SU-DHL-6 (cell line): ENCODE results near the gene IFT20.

Experiments
- H2AFZ ChIP-seq: fragments of 200-600 bp; sonication (generic); 2 replicates; pipeline ENCODE4 v1.6.1; 2014; ENCODE audit warnings: low read depth, mild to moderate bottlenecking, moderate library complexity, mixed read lengths, antibody characterized with exemption, low read length; ENCODE audit not compliant: severe bottlenecking
- H3F3A ChIP-seq: fragments of 200-600 bp; shearing (Covaris generic); 2 replicates; pipeline ENCODE4 v1.6.0; 2016; ENCODE audit warnings: antibody characterized with exemption, mild to moderate bottlenecking; ENCODE audit not compliant: insufficient read depth
- H3K27ac ChIP-seq: fragments of 200-600 bp; sonication (generic); 2 replicates; pipeline ENCODE4 v1.5.1; 2016; ENCODE audit warnings: low read depth, mild to moderate bottlenecking, low read length, moderate library complexity, mixed read lengths
- H3K27me3 ChIP-seq: fragments of 200-600 bp; sonication (generic), shearing (Covaris generic); 2 replicates; pipeline ENCODE4 v1.6.0; 2014; ENCODE audit warnings: mild to moderate bottlenecking, low read length
- H3K36me3 ChIP-seq: fragments of 200-600 bp; sonication (generic); 2 replicates; pipeline ENCODE4 v1.6.1; 2014; ENCODE audit warnings: mild to moderate bottlenecking, low read length, mixed read lengths
- H3K4me2 ChIP-seq: fragments of 300-600, 200-600 bp; shearing (Covaris generic), sonication (generic); 2 replicates; pipeline ENCODE4 v1.6.0; 2014; ENCODE audit warnings: low read length, low read depth, mild to moderate bottlenecking; ENCODE audit not compliant: poor library complexity, severe bottlenecking
- H3K4me3 ChIP-seq: fragments of 200-600 bp; sonication (generic); 2 replicates; pipeline ENCODE4 v1.5.1; 2014; ENCODE audit warnings: antibody characterized with exemption, low read length, mild to moderate bottlenecking, mixed read lengths; ENCODE audit not compliant: insufficient read depth, poor library complexity, severe bottlenecking
- H3K79me2 ChIP-seq: fragments of 200-600 bp; sonication (generic); 2 replicates; pipeline ENCODE4 v1.6.1; 2014; ENCODE audit warnings: mild to moderate bottlenecking, low read length, moderate library complexity; ENCODE audit not compliant: insufficient read depth
- H3K9ac ChIP-seq: fragments of 200-600 bp; sonication (generic); 2 replicates; pipeline ENCODE4 v1.7.0; 2014; ENCODE audit warnings: mild to moderate bottlenecking, low read length
- H3K9me2 ChIP-seq: fragments of 200-600 bp; sonication (generic); replicated peaks from 2 replicates; pipeline ENCODE4 v1.6.1; 2014; ENCODE audit warnings: low read length; ENCODE audit not compliant: insufficient read depth
- H3K9me3 ChIP-seq: fragments of 200-600 bp; sonication (generic); 2 replicates; pipeline ENCODE4 v1.6.1; 2014; ENCODE audit warnings: low read length, mixed read lengths; ENCODE audit not compliant: insufficient read depth
- H4K20me1 ChIP-seq: fragments of 200-600 bp; sonication (generic); 2 replicates; pipeline ENCODE4 v1.6.1; 2014; ENCODE audit warnings: low read depth, mild to moderate bottlenecking, antibody characterized with exemption, low read length, moderate library complexity, mixed read lengths
- EZH2phosphoT487 ChIP-seq: fragments of 200-600 bp; sonication (generic), shearing (Covaris generic); conservative IDR thresholded peaks from 2 replicates; pipeline ENCODE4 v1.6.1; 2018; ENCODE audit warnings: mild to moderate bottlenecking, antibody characterized with exemption, low read length, moderate library complexity, mixed read lengths
- TF ChIP-seq, protein P1 (sequence below): fragments of 200-600 bp; sonication (generic); IDR thresholded peaks from one replicate; pipeline ENCODE4 v1.5.1; 2017; ENCODE audit warnings: antibody characterized with exemption, mild to moderate bottlenecking, low read length, moderate library complexity; ENCODE audit not compliant: insufficient read depth, poor library complexity, severe bottlenecking

The IFT20 gene

DNA sequence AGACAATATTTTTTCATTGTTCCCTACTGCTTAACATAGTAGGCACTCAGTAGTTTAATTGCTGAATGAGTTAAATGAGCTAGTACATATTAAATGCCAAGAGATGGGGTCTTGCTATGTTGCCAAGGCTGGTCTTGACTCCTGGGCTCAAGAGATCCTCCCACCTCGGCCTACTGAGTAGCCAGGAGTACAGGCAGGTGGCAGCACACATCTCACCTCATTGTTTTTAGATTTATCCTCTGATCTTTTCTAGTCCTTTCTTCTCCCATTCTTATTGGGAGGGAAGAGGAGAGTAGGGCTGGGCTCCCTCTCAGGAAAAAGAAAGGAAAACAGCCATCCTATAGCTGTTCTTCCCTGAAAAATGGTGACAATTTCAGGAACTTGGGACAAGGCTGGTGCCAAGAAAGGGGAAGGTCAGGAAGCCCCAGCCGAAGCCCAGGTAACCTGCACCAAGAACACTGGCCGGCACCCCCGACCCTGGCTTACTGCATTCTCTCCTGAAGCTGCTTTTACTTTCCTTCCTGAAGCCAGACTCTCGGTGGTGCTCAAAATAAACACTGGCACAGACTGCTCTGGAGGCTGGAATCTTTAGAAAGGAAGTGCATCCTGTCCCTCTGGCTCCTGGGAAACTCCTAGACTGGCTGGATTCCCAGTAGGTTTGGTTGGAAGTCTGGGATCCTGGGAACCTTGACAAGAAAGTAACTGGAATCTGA, 2.9 kb upstream of the IFT20 start:
- Histone ChIP-seq H3K36me3 (no peaks in the 10 kb centered on the region), H4K20me1 (no peaks in the 10 kb centered on the region), H3K27me3 (no peaks in the 10 kb centered on the region), H3F3A (no peaks in the 10 kb centered on the region), H3K79me2 (peaks cover 4% of the 10 kb centered on the region; the same call in 1 of the 2 replicates), H3K9ac (no peak overlapping the region), H2AFZ (no peak overlapping the region), H3K27ac (no peak overlapping the region), H3K4me2 (no peak overlapping the region), H3K9me3 (no peaks in the 10 kb centered on the region), H3K4me3 (no peak overlapping the region), H3K9me2 (no peaks in the 10 kb centered on the region)
- TF ChIP-seq, protein P1, sequence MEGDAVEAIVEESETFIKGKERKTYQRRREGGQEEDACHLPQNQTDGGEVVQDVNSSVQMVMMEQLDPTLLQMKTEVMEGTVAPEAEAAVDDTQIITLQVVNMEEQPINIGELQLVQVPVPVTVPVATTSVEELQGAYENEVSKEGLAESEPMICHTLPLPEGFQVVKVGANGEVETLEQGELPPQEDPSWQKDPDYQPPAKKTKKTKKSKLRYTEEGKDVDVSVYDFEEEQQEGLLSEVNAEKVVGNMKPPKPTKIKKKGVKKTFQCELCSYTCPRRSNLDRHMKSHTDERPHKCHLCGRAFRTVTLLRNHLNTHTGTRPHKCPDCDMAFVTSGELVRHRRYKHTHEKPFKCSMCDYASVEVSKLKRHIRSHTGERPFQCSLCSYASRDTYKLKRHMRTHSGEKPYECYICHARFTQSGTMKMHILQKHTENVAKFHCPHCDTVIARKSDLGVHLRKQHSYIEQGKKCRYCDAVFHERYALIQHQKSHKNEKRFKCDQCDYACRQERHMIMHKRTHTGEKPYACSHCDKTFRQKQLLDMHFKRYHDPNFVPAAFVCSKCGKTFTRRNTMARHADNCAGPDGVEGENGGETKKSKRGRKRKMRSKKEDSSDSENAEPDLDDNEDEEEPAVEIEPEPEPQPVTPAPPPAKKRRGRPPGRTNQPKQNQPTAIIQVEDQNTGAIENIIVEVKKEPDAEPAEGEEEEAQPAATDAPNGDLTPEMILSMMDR, result no peak
- no peak for TF ChIP-seq EZH2phosphoT487

DNA sequence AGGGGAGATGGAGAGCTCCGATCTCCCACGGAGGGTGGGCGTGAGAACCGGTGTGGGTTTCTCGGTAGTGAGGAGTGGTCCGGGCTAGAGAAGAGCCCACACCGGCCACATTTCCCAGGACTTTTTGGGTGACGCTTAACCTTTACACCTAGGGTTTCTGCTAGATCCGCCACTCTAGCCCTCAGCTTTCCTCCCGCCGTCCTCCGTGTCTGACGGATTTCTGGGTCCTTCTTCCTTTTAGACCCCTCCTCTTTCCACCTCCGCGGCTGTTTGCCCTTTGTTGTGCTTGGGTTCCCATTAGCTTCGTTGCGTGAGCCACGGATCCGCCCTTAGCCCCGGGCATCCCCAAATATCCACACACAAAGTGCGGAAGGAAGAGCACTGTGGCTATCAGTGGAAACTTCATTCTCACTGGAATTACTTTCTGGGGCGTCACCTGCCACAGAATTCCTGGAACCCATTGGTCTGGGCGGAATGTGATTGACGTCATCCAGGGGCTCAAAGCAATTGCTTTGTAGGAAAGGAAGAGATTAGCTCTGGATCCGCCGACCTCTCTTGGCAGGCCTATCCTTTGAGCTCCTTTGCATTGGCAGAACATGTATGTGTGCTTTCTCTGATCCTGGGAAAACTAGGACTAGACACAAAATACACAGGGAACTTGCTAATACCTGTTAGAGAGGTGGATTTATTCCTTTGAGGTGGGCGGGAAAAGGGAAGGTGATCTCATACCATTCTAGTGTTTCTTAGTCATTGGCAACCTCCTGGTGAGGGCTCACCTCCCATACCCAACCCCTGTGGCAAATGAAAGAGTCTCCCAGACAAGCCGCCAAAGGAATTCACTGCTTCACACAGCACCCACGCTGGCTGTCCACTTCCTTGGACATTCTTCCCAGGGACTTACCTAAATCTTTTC, 943 bp upstream of the IFT20 start:
- H3K36me3 ChIP-seq, result no peaks in the 10 kb centered on the region
- H3K9ac ChIP-seq, result peak overlapping the region; percentile 77
- H4K20me1 ChIP-seq, result no peaks in the 10 kb centered on the region
- H3K4me2 ChIP-seq, result peak overlapping the region; percentile 92
- no peaks in the 10 kb centered on the region for H3K9me2 ChIP-seq
- H3K4me3 ChIP-seq, result peak overlapping the region; percentile 78
- no peaks in the 10 kb centered on the region for H3K27me3 ChIP-seq
- H3K27ac ChIP-seq, result no peak overlapping the region
- TF ChIP-seq EZH2phosphoT487, result no peak
- TF ChIP-seq, protein P1, result no peak
- no peaks in the 10 kb centered on the region for H3K9me3 ChIP-seq
- no peaks in the 10 kb centered on the region for H3F3A ChIP-seq
- H3K79me2 ChIP-seq, result peaks cover 4% of the 10 kb centered on the region; the same call in 1 of the 2 replicates
- H2AFZ ChIP-seq, result peak overlapping the region; percentile 88

DNA sequence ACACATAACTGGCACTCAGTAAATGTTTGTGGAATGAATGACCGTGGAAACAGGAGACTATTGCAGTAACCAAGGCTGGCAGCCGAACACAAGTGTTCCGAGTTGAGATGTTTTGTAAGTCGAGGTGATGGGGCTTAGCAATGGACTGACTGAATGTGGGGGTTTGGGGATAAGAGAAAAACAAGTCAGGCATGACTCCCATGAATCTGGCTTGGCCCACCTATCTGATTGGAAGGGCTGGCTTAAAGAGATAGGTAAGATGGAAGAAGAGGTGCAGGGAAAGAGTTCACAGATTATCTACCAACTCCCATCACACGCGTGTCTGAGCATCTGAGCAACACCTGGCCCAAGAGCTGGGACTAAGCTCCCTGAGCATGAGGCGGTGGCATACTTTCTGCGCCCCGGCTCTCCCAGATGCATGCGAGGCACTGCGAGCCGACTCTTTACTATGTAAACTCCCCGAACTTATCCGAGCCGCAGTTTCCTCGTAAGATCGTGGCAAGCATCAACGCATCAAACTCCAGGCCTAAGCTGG, 539 bp downstream of the IFT20 start:
- Histone ChIP-seq H3K9me3 (no peaks in the 10 kb centered on the region), H3K79me2 (peaks cover 4% of the 10 kb centered on the region; the same call in 1 of the 2 replicates), H2AFZ (peak overlapping the region; percentile 91), H3K27me3 (no peaks in the 10 kb centered on the region), H3K27ac (no peak overlapping the region), H3F3A (no peaks in the 10 kb centered on the region), H3K9me2 (no peaks in the 10 kb centered on the region), H3K4me2 (peak overlapping the region; percentile 71), H3K36me3 (no peaks in the 10 kb centered on the region), H3K9ac (peak overlapping the region; percentile 77), H4K20me1 (no peaks in the 10 kb centered on the region), H3K4me3 (peak overlapping the region; percentile 91)
- no peak for TF ChIP-seq EZH2phosphoT487
- TF ChIP-seq, protein P1, result no peak
